Measurements from ENCODE around the gene TMEM14A.

TMEM14A gene

GRCh38 chr6:52670502-52671409 lies at the start of gene TMEM14A:
TSS of gene TMEM14A (plus strand) at chr6:52671113. CDS start at chr6:52677103, 5,990 bp downstream.
- peak; percentile 64 for DNase-seq (ENCODE audit: low read depth)

GRCh38 chr6:52621631-52622030 lies 49.3 kb upstream of the TMEM14A start:
- DNase-seq (ENCODE audit: low read depth), result no peak
- no peak overlapping the region for H3K4me3 ChIP-seq (ENCODE audit: low read depth, low read length)

More at GRCh38 chr6:52670502-52671409, at the start of gene TMEM14A:
- H3K4me3 ChIP-seq (ENCODE audit: low read depth, low read length), result peak within 1 kb of the TSS; percentile 76

GRCh38 chr6:52622810-52623209 lies 48.1 kb upstream of the TMEM14A start:
- H3K4me3 ChIP-seq (ENCODE audit: low read depth, low read length), result no peak overlapping the region
- DNase-seq (ENCODE audit: low read depth), result no peak

GRCh38 chr6:52632011-52632410 lies 38.9 kb upstream of the TMEM14A start:
- no peak overlapping the region for H3K4me3 ChIP-seq (ENCODE audit: low read depth, low read length)
- no peak for DNase-seq (ENCODE audit: low read depth)

- H3K4me3 ChIP-seq (ENCODE audit: low read depth, low read length), result no peak overlapping the region
- no peak for DNase-seq (ENCODE audit: low read depth)
Observed at GRCh38 chr6:52634211-52634610, 36.7 kb upstream of the TMEM14A start.

GRCh38 chr6:52635049-52635577 lies 35.8 kb upstream of the TMEM14A start:
- no peak overlapping the region for H3K4me3 ChIP-seq (ENCODE audit: low read depth, low read length)

GRCh38 chr6:52636830-52637229 lies 34.1 kb upstream of the TMEM14A start:
- no peak overlapping the region for H3K4me3 ChIP-seq (ENCODE audit: low read depth, low read length)
- no peak for DNase-seq (ENCODE audit: low read depth)

More at GRCh38 chr6:52635049-52635577, 35.8 kb upstream of the TMEM14A start:
- DNase-seq (ENCODE audit: low read depth), result no peak

- DNase-seq (ENCODE audit: low read depth), result no peak
- no peak overlapping the region for H3K4me3 ChIP-seq (ENCODE audit: low read depth, low read length)
Observed at GRCh38 chr6:52639493-52639892, 31.4 kb upstream of the TMEM14A start.

- no peak overlapping the region for H3K4me3 ChIP-seq (ENCODE audit: low read depth, low read length)
- DNase-seq (ENCODE audit: low read depth), result peak; percentile 65
Observed at GRCh38 chr6:52640170-52640569, 30.7 kb upstream of the TMEM14A start.

GRCh38 chr6:52640916-52641315 lies 30.0 kb upstream of the TMEM14A start:
- no peak overlapping the region for H3K4me3 ChIP-seq (ENCODE audit: low read depth, low read length)
- no peak for DNase-seq (ENCODE audit: low read depth)

- no peak overlapping the region for H3K4me3 ChIP-seq (ENCODE audit: low read depth, low read length)
- DNase-seq (ENCODE audit: low read depth), result no peak
Observed at GRCh38 chr6:52641388-52641787, 29.5 kb upstream of the TMEM14A start.

- DNase-seq (ENCODE audit: low read depth), result no peak
- H3K4me3 ChIP-seq (ENCODE audit: low read depth, low read length), result no peak overlapping the region
Observed at GRCh38 chr6:52641826-52642225, 29.1 kb upstream of the TMEM14A start.

- no peak for DNase-seq (ENCODE audit: low read depth)
- H3K4me3 ChIP-seq (ENCODE audit: low read depth, low read length), result no peak overlapping the region
Observed at GRCh38 chr6:52642368-52642767, 28.5 kb upstream of the TMEM14A start.

GRCh38 chr6:52643158-52643557 lies 27.8 kb upstream of the TMEM14A start:
- H3K4me3 ChIP-seq (ENCODE audit: low read depth, low read length), result no peak overlapping the region
- no peak for DNase-seq (ENCODE audit: low read depth)

GRCh38 chr6:52644253-52644652 lies 26.7 kb upstream of the TMEM14A start:
- no peak overlapping the region for H3K4me3 ChIP-seq (ENCODE audit: low read depth, low read length)
- no peak for DNase-seq (ENCODE audit: low read depth)

GRCh38 chr6:52645976-52646375 lies 24.9 kb upstream of the TMEM14A start:
- no peak overlapping the region for H3K4me3 ChIP-seq (ENCODE audit: low read depth, low read length)
- no peak for DNase-seq (ENCODE audit: low read depth)

- DNase-seq (ENCODE audit: low read depth), result peak; percentile 60
- no peak overlapping the region for H3K4me3 ChIP-seq (ENCODE audit: low read depth, low read length)
Observed at GRCh38 chr6:52647199-52647598, 23.7 kb upstream of the TMEM14A start.

- DNase-seq (ENCODE audit: low read depth), result no peak
- H3K4me3 ChIP-seq (ENCODE audit: low read depth, low read length), result no peak overlapping the region
Observed at GRCh38 chr6:52649536-52650160, 21.3 kb upstream of the TMEM14A start.

- no peak overlapping the region for H3K4me3 ChIP-seq (ENCODE audit: low read depth, low read length)
- peak; percentile 75 for DNase-seq (ENCODE audit: low read depth)
Observed at GRCh38 chr6:52650941-52651340, 20.0 kb upstream of the TMEM14A start.

GRCh38 chr6:52653151-52653550 lies 17.8 kb upstream of the TMEM14A start:
- no peak overlapping the region for H3K4me3 ChIP-seq (ENCODE audit: low read depth, low read length)
- no peak for DNase-seq (ENCODE audit: low read depth)

Measured in skeletal muscle cell (primary cell).